Measurements from ENCODE around the gene GOLGA6C.
"Not testable (repeated sequence)": the region's sequence is repeated elsewhere in the genome, so short reads cannot be mapped to it uniquely, and the experiment has no call there.

DNA sequence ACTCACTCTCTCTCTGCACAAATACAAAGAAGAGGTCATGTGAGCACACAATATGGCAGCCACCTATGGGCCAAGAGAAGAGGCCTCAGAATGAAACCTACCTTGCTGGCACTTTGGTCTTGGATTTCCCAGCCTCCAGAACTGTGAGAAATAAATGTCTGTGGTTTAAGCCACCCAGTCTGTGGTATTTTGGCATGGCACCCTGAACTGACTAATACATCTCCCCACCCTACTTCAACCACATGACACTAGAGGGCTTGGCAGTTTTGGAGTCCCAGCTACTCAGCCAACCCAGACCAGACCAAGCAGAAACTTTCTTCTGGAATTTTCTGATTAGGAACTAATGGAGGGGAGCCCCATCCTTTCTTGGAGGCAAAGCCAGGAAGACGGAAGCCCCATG lies 54.4 kb downstream of the GOLGA6C start:
- not testable (repeated sequence) for TF ChIP-seq POLR2AphosphoS5 (IDR thresholded peaks at IDR 0.05; ENCODE audit: control insufficient read depth, insufficient read depth, low read depth, low read length); BHLHE40 (IDR thresholded peaks at IDR 0.05; ENCODE audit: low read length); KAT2B (IDR thresholded peaks at IDR 0.05; ENCODE audit: low read depth, low read length); KDM4B (IDR thresholded peaks at IDR 0.05; ENCODE audit: borderline replicate concordance in 2 of 2, low read depth in 1 of 2); PHF8 (IDR thresholded peaks at IDR 0.05; ENCODE audit: borderline replicate concordance, low read length); ZBED1 (IDR thresholded peaks at IDR 0.05); CBX2 (IDR thresholded peaks at IDR 0.05; ENCODE audit: insufficient read depth, low read length, poor library complexity, severe bottlenecking); SMC3 (conservative IDR thresholded peaks at IDR 0.05; ENCODE audit: insufficient read depth, low read depth, low read length); ARHGAP35 (IDR thresholded peaks at IDR 0.05; ENCODE audit: partially characterized antibody); TBP (optimal IDR thresholded peaks at IDR 0.05; ENCODE audit: low read depth, low read length)
- TF ChIP-seq, protein P1, sequence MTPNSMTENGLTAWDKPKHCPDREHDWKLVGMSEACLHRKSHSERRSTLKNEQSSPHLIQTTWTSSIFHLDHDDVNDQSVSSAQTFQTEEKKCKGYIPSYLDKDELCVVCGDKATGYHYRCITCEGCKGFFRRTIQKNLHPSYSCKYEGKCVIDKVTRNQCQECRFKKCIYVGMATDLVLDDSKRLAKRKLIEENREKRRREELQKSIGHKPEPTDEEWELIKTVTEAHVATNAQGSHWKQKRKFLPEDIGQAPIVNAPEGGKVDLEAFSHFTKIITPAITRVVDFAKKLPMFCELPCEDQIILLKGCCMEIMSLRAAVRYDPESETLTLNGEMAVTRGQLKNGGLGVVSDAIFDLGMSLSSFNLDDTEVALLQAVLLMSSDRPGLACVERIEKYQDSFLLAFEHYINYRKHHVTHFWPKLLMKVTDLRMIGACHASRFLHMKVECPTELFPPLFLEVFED (CRISPR knock-in tag; conservative IDR thresholded peaks at IDR 0.05), result not testable (repeated sequence)
- TF ChIP-seq, protein P2, sequence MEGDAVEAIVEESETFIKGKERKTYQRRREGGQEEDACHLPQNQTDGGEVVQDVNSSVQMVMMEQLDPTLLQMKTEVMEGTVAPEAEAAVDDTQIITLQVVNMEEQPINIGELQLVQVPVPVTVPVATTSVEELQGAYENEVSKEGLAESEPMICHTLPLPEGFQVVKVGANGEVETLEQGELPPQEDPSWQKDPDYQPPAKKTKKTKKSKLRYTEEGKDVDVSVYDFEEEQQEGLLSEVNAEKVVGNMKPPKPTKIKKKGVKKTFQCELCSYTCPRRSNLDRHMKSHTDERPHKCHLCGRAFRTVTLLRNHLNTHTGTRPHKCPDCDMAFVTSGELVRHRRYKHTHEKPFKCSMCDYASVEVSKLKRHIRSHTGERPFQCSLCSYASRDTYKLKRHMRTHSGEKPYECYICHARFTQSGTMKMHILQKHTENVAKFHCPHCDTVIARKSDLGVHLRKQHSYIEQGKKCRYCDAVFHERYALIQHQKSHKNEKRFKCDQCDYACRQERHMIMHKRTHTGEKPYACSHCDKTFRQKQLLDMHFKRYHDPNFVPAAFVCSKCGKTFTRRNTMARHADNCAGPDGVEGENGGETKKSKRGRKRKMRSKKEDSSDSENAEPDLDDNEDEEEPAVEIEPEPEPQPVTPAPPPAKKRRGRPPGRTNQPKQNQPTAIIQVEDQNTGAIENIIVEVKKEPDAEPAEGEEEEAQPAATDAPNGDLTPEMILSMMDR (IDR thresholded peaks at IDR 0.05 in 2 of 3, conservative IDR thresholded peaks at IDR 0.05 in 1 of 3; ENCODE audit: insufficient read depth in 2 of 3, low read depth in 1 of 3, low read length in 3 of 3), result not testable (repeated sequence)
- TF ChIP-seq, protein P3, sequence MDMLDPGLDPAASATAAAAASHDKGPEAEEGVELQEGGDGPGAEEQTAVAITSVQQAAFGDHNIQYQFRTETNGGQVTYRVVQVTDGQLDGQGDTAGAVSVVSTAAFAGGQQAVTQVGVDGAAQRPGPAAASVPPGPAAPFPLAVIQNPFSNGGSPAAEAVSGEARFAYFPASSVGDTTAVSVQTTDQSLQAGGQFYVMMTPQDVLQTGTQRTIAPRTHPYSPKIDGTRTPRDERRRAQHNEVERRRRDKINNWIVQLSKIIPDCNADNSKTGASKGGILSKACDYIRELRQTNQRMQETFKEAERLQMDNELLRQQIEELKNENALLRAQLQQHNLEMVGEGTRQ (CRISPR knock-in tag; IDR thresholded peaks at IDR 0.05), result not testable (repeated sequence)
